H1 (cell line): ENCODE measurements around the gene FNDC3A. TPM values are rescaled to one million over a fixed set of nuclear protein-coding genes. Genes with fewer than 3 reads are reported as not detected.

Experiments used
- BCL11A ChIP-seq, 2 experiments: IDR thresholded peaks; one replicate each; pipeline ENCODE4 v1.6.1; 2011; ENCODE audit warnings: low read depth in 2 of 2, low read length in 2 of 2, mild to moderate bottlenecking in 2 of 2
- CBX5 ChIP-seq: fragments of 300-800, 300-1000 bp; sonication (generic); IDR thresholded peaks from 2 replicates; pipeline ENCODE4 v1.7.1; 2016; ENCODE audit warnings: antibody characterized with exemption, low read length, low read depth
- CHD2 ChIP-seq: IDR thresholded peaks from 2 replicates; pipeline ENCODE4 v1.6.1; 2012; ENCODE audit warnings: low read length, improper control_type of control experiment
- CHD7 ChIP-seq: fragments of 300-600 bp; sonication (generic); IDR thresholded peaks from 2 replicates; pipeline ENCODE4 v1.7.1; 2012; ENCODE audit warnings: low read length, moderate library complexity, mild to moderate bottlenecking, inconsistent platforms; ENCODE audit not compliant: insufficient replicate concordance
- GABPA ChIP-seq: IDR thresholded peaks from 2 replicates; pipeline ENCODE4 v1.6.1; 2011; ENCODE audit warnings: mild to moderate bottlenecking, low read length, moderate library complexity, borderline replicate concordance; ENCODE audit not compliant: insufficient read depth
- HDAC6 ChIP-seq: IDR thresholded peaks from one replicate; pipeline ENCODE4 v1.7.1; 2012; ENCODE audit warnings: low read depth, mild to moderate bottlenecking, inconsistent platforms, low read length, moderate library complexity
- MAFK ChIP-seq: IDR thresholded peaks from 2 replicates; pipeline ENCODE4 v1.6.1; 2012; ENCODE audit warnings: low read depth, mild to moderate bottlenecking, improper control_type of control experiment, low read length
- PHF8 ChIP-seq: fragments of 200-600 bp; sonication (generic); conservative IDR thresholded peaks from 2 replicates; pipeline ENCODE4 v1.7.1; 2012; ENCODE audit warnings: low read depth, mild to moderate bottlenecking, inconsistent platforms, low read length, moderate library complexity
- SUZ12 ChIP-seq: fragments of 200-600 bp; sonication (generic); IDR thresholded peaks from 2 replicates; pipeline ENCODE4 v1.6.1; 2012; ENCODE audit warnings: mild to moderate bottlenecking, inconsistent platforms, low read length, moderate library complexity, mixed read lengths
- TAF1 ChIP-seq: IDR thresholded peaks from 2 replicates; pipeline ENCODE4 v1.6.1; 2011; ENCODE audit warnings: mild to moderate bottlenecking, low read depth, low read length
- YY1 ChIP-seq: IDR thresholded peaks from 2 replicates; pipeline ENCODE4 v1.6.1; 2011; ENCODE audit warnings: low read depth, mild to moderate bottlenecking, low read length
- polyA plus RNA-seq, 7 experiments: library from polyadenylated mRNA; depleted of rRNA in 3 of 7; stranded (reverse) in 5 of 7; unstranded in 2 of 7; fragments of >200 nt in 5 of 7; fragments of 200-250 nt in 2 of 7; gene quantifications; 1 replicate in 5 of 7; 2 replicates in 1 of 7; 4 replicates in 1 of 7; pipeline versions ENCODE4 v1.2.1 to v1.2.3, GENCODE V29; 2011 to 2013; ENCODE audit warnings: missing spikeins in 2 of 7, mixed read lengths in 2 of 7
- total RNA-seq: library from RNA; stranded (reverse); fragmentation: NEBNext Ultra II Directional; extraction: Animal tissue kit (Norgen Biotek cat#: 25700); gene quantifications from 2 replicates; pipeline ENCODE4 v1.2.1, GENCODE V29; 2021

FNDC3A gene
- total and polyA plus RNA-seq, 2 of the 8 experiments (the other 6 are each of a cell fraction or from before 2014, with no cell fraction given) = 14.6 to 26.0 TPM

- TF ChIP-seq CHD7 = no peak
- TF ChIP-seq HDAC6 = no peak
- no peak for TF ChIP-seq YY1
- no peak for TF ChIP-seq CHD2
- no peak for TF ChIP-seq GABPA
- TF ChIP-seq BCL11A (IDR thresholded peaks at IDR 0.05; ENCODE audit: low read depth in 2 of 2, low read length in 2 of 2) = no peak
- TF ChIP-seq TAF1 = no peak
- TF ChIP-seq MAFK = no peak
- no peak for TF ChIP-seq CBX5
- no peak for TF ChIP-seq PHF8
- no peak for TF ChIP-seq SUZ12
These were observed 78.2 kb downstream of the FNDC3A start (continued) for GRCh38 chr13:49053906-49054305.
